ENCODE measurements around the gene PIP4K2A.
A peak's percentile ranks its signal among the peaks of the same experiment; 100 is the strongest.

The PIP4K2A gene

GRCh38 chr10:22704942-22705341 is 9.4 kb downstream of the PIP4K2A start:
- no peak for TF ChIP-seq CTCF (IDR thresholded peaks at IDR 0.05; ENCODE audit: insufficient read depth, low read length, poor library complexity, severe bottlenecking)
- Histone ChIP-seq H3K4me3 (replicated peaks; ENCODE audit: low read depth, low read length) (peak overlapping the region; percentile 49), H3K27me3 (replicated peaks; ENCODE audit: control insufficient read depth, insufficient read depth, low read length) (no peaks in the 10 kb centered on the region), H3K36me3 (ENCODE audit: control insufficient read depth, insufficient read depth, low read length) (no peaks in the 10 kb centered on the region; the same call in 1 of the 2 replicates)
- DNase-seq (ENCODE audit: extremely low read depth, insufficient read length): peak; percentile 53

GRCh38 chr10:22704471-22704911 is 9.9 kb downstream of the PIP4K2A start:
- H3K4me3 ChIP-seq (replicated peaks; ENCODE audit: low read depth, low read length): peak overlapping the region; percentile 49
- DNase-seq (ENCODE audit: extremely low read depth, insufficient read length): no peak
- no peak for TF ChIP-seq CTCF (IDR thresholded peaks at IDR 0.05; ENCODE audit: insufficient read depth, low read length, poor library complexity, severe bottlenecking)
- H3K27me3 ChIP-seq (replicated peaks; ENCODE audit: control insufficient read depth, insufficient read depth, low read length): no peaks in the 10 kb centered on the region
- no peaks in the 10 kb centered on the region; the same call in 1 of the 2 replicates for H3K36me3 ChIP-seq (ENCODE audit: control insufficient read depth, insufficient read depth, low read length)

- no peak for DNase-seq (ENCODE audit: extremely low read depth, insufficient read length)
- Histone ChIP-seq H3K36me3 (ENCODE audit: control insufficient read depth, insufficient read depth, low read length) (no peaks in the 10 kb centered on the region; the same call in 1 of the 2 replicates), H3K27me3 (replicated peaks; ENCODE audit: control insufficient read depth, insufficient read depth, low read length) (no peaks in the 10 kb centered on the region), H3K4me3 (replicated peaks; ENCODE audit: low read depth, low read length) (no peak overlapping the region)
- TF ChIP-seq CTCF (IDR thresholded peaks at IDR 0.05; ENCODE audit: insufficient read depth, low read length, poor library complexity, severe bottlenecking): no peak
These were observed 12.0 kb downstream of the PIP4K2A start for GRCh38 chr10:22702348-22702747.

- Histone ChIP-seq H3K36me3 (ENCODE audit: control insufficient read depth, insufficient read depth, low read length) (no peaks in the 10 kb centered on the region; the same call in 1 of the 2 replicates), H3K4me3 (replicated peaks; ENCODE audit: low read depth, low read length) (peak overlapping the region; percentile 29), H3K27me3 (replicated peaks; ENCODE audit: control insufficient read depth, insufficient read depth, low read length) (no peaks in the 10 kb centered on the region)
- TF ChIP-seq CTCF (IDR thresholded peaks at IDR 0.05; ENCODE audit: insufficient read depth, low read length, poor library complexity, severe bottlenecking): no peak
- no peak for DNase-seq (ENCODE audit: extremely low read depth, insufficient read length)
These were observed 13.1 kb downstream of the PIP4K2A start for GRCh38 chr10:22701132-22701826.

GRCh38 chr10:22700489-22700888 is 13.9 kb downstream of the PIP4K2A start:
- no peak for TF ChIP-seq CTCF (IDR thresholded peaks at IDR 0.05; ENCODE audit: insufficient read depth, low read length, poor library complexity, severe bottlenecking)
- H3K36me3 ChIP-seq (ENCODE audit: control insufficient read depth, insufficient read depth, low read length): no peaks in the 10 kb centered on the region; the same call in 1 of the 2 replicates

More at GRCh38 chr10:22700489-22700888, 13.9 kb downstream of the PIP4K2A start:
- peak overlapping the region; percentile 29 for H3K4me3 ChIP-seq (replicated peaks; ENCODE audit: low read depth, low read length)
- no peak for DNase-seq (ENCODE audit: extremely low read depth, insufficient read length)
- H3K27me3 ChIP-seq (replicated peaks; ENCODE audit: control insufficient read depth, insufficient read depth, low read length): no peaks in the 10 kb centered on the region
